Activated CD8-positive, alpha-beta memory T cell treated with anti-CD3 and anti-CD28 coated beads for 1 hour (primary cell): ENCODE data around the gene KRTAP10-2.

Experiments
- DNase-seq, 2 donors: peaks; one replicate each; pipeline ENCODE4 v3.0.0-alpha.2; 2020; ENCODE audit warnings: low read depth in 1 of 2; ENCODE audit errors: extremely low read depth in 1 of 2

The KRTAP10-2 gene

DNA sequence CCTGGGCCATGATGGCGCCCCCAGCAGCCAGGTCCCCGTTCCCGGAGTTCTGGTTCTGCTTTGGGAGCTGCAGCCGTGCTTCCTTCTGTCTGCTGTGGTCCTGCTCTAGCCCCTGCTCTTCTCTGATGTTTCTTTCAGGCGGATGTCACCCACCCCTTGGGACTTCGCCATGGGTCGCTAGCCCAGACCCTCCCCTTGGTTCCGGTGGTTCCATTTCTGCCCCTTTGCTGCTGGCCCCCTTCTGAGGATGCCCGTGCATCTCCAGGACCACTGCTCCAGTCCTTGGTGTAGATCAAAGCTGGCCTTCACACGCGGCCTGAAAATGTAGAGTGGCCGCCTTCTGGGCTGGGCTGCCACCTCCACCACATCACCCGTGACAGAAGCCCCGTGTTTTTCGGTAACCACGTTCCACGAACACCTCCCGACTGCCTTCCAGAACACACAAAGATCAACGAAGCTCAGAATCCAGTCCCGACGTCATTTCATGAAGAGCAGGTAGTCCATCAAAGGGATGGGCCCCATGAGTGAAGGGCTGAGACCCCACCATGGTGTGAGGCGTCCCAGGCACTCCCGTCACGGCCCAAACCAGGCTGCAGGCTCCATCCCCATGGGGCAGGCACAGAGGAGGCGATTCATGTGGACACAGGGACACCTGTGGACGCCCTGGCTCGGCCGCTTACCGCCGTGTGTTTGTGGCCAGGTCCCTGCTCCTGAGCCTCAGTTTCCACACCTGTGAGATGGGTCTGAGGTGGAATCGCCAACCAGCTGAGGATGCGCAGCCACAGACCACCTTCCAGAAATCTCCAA lies 35.7 kb downstream of the KRTAP10-2 start:
- no peak for DNase-seq

DNA sequence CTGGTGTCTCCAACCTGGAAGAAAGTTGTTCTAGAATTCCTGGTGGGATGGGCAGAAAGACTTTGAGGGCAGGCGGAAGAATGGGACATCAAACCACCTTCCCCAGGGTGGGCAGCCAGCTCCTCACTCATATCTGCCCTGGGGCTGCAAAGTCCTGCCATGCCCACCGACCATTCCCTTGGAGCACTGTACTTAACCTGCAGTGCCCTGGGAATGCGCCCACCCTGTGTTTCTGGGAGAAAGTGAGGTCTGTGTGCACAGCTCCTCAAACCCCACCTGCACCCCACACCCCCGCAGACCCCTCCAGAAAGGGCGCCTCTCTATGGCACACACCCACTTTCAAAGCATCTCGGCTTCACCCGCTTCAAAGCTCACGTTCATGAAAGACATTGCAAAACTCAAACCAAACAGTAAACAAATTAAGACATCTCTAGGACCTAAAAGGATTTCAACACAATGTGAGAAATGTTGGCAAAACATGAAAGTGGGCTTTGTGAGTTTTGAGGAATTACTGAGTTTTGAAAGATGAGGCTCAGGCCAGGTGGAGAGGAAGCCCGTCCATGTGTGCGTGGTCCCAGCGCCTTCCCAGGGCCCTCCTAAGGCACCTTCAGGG lies 36.5 kb downstream of the KRTAP10-2 start:
- DNase-seq: no peak

DNA sequence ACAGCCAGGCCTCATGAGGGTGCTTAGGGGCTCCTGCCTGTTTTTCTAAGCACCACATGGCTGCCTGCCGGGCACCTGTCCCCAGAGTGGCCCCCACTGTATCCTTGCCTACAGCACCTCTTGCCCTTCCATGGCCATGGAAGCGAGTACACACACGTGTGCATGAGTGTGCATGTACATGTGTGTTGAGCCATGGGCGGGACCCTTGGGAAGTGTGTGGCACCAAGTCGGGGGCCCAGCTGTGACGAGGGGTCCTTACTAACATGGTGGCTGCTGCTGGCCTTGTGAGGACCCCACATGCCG lies 37.1 kb downstream of the KRTAP10-2 start:
- DNase-seq: no peak

DNA sequence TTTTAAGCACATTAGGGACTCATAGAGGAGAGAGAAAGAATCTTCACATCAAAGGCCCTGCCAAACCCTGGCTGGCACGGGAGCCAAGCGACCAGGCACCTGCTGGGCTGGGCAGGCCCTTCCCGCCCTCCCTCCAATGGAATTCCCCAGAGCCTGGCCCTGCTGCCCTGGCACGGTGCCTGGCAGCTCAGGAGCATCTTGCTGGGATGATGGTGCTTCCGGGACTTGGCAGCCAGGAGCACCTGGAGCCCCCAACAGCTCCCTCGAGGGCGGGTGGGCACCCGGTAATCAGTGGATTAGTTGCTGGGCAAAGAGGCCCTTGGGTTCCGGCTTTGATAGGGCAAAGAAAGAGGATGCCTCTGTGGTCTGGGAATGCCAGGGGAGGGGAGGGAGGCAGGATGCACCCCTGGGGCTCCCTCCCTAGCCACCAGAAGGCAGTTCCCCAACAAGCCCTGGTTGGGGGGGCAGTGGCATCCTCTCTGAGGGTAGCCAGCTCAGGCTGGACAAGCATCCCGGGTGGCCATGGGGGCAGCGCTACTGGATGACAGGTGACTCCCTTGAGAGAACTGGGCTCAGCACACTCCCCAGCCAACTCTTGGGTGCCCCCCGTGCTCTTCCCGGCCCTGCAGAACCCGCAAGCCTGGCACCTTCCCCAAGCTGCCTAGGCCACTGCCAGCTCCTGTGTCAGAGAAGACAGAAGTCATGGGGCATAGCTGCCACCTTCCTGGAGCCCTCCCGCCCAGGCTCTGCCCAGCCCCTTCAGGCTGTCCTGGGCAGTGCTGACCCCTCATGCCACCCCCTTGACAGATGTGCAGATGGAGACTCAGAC lies 37.7 kb downstream of the KRTAP10-2 start:
- no peak for DNase-seq

DNA sequence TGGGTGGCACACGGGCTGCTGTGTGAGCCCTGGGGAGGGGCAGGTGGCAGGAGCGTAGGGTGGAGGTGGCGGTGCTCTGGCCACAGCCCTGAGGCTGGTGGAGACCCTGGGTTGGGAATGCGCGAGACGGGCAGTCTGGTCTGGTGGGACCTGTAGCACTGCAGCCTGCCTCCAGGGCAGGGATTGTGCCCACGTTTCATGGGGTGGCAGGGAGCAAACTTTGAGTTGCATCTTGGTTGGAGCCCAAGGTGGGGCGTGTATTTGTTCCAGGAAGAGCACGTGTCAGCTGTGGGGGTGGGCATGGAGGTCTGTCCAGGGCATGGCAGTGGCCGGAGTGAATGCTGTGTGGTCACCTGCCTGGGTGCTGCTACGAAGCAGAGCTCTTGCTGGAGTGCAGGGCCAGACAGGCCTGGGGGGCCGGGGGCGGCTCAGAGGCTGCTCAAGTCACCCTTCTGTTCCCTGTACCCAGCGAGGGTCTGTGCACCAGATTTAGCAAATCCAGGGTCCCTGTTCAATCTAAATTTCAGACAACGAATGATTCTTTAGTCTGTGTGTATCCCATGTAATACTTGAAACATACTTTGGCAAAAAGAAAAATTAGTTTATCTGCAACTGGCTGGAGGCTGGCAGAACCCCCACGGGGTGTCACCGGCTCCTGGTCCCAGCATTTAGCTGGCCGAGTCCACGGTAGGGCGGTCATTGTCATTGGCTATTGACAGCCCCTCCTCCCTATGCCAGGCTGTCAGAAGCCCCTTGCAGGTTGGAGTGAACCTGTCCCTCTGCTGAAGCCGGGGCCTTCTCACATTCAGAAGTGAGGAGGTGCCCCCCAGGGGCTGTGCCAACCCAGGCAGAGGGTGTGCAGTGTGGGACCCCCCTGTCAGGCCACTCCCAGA lies 38.6 kb downstream of the KRTAP10-2 start:
- no peak for DNase-seq

DNA sequence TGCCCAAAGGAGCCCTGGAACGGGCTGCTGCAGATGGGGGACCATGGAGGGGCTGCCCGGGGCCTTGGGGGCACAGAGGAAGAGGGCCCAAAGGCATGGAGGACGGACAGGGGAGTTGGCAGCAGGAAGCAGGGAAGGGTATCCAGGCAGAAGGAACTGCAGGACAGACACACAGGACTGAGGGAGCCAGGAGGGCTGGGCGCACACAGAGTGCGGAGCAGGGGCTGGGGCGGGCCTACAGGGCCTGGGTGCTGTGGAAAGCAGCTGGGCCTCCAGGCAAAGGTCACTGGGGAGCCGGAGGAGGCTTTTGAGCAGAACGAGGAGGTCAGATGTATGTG lies 39.4 kb downstream of the KRTAP10-2 start:
- DNase-seq: no peak

DNA sequence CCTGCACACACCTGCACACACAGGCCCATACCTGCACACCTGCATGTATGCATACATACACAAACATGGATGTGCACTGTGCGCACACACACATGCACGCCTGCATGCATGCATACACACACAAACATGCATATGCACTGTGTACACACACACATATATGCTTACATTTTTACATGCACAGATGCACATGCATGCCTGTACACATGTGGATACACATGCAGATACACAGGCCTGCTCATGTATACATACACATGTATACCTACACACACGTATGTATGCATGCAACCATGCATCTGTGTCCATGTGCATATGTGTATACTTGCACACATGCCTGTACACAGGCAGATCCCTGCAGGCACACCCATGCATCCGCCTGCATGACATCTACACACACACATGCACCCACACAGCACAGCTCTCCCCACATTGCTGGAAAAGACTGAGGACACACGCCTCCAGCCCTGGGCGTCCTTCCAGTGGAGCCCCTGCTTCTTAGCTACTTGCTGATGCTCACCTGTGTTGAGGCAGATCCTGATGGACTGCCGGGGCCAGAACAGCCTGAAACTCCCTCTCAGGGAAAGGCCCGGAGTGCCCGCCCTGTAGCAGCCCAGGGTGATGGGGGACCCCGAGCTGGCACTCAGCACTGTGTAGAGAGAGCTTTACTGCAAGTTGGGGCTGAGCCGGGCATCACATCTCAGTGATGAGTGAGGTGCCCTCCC lies 39.9 kb downstream of the KRTAP10-2 start:
- DNase-seq: no peak

DNA sequence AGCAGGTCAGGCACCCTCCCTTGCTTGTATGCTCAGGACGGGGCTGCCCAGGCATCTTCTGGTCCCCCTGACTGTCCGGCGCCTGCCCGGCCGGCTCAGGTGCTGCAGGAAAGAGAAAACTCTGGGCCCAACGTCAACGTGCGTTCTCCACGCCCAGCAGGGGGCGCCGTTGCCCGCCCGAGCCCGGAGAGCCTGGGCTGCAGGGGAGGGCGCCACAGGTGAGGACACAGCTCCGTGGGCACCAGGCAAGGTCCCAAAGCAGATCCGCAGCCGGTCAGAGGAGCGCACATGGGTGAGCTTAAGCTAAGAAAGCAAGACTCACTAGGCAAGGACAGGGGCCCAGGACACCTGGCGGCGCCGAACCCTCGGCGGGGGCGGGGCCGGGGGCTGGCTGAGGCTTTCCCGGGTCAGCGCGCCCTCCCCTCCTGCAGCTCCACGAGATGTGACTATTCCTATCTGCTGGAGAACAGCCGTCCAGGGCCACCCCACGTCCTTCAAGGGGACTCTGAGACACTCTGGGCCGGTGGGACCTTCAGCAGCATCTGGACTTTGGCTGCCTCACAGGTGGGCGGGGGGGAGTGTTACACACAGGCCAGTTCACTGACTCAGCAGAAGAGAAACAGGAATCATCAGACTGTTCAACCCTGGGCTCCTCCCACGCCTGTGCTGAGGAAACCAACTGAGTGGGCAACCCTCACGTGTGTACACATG lies 40.6 kb downstream of the KRTAP10-2 start:
- DNase-seq: peak; percentile 49 to 82

DNA sequence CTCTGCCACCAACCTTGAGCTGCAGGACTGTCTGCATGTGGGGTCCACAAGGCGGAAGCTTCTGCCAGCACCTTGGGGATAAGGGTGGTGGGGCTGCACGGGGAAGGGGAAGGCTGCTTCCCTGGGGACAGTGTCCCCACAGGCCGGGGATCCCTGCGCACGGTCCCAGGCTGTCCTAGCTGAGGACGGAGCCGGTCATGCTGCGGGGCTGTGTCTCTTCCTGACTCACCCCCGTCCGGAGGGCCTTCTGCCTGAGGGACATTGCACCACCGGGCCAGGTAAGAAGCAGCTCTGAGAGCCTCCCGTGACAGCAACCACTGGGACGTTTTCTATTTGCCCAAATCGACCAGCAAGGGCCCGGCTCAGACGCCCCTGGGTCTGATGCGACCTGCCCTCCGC lies 41.2 kb downstream of the KRTAP10-2 start:
- no peak for DNase-seq

DNA sequence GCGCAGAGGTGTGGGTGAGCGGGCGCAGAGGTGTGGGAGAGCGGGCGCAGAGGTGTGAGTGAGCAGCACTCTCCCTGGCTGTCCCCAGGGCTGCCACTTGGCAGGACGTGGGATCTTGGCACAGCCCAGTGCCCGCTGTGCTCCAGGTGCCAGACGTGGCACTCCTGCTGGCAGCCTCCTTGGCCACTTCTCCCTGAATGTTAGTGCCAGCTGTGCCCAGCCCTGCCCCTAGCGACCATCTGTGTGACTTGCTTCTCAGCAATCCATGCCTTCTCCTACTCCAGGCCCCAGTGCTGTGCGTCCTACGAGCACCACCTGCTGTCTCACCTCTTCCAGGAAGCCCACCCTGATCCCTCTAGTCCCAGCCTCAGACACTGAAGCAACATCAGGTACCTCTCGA lies 41.8 kb downstream of the KRTAP10-2 start:
- DNase-seq: no peak

DNA sequence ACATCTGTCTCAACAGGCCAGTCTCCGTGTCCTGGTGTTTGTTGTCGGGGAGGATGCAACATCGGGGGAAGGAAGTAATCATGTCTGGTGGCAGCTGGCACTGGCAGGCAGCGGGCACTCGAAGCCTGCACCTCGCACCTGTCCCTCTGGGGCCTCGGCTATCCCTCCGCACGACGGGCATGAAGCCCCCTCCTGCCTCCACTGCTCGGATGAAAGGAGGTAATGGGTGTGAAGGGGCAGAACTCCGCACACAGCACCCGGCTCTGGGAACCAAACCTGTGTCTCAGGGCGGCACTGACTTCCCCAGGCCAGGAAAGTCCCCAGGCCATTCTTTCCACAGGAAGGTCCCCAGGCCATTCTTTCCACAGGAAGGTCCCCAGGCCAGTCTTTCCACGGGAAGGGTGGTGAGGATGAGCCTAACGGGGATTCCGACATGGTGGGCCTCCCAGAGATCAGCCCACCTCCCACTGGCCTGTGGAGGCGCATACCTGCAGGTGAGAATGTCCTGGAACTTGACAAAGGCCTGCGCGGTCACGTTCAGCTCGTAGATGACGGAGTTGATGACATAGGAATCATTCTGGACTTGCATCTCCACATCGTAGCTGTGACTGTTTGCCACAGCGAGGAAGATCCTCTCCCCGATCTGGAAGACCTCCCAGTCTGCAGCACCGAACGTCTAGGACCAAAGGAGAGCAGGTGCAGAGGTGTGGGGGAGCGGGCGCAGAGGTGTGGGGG lies 42.4 kb downstream of the KRTAP10-2 start:
- DNase-seq: no peak

DNA sequence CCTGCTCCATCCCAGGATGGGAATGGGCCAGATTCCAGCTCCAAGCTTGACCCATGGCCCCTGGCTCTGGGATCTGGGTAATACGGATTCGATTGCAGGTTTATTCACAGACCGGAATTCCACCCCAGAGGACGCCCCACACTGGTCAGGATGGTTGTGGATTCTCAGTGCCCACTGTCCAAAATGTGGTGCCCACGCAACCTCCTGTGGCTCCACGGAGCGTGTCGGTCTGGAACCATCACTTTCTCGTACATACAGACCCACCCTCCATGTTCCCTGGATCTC lies 42.9 kb downstream of the KRTAP10-2 start:
- DNase-seq: no peak

DNA sequence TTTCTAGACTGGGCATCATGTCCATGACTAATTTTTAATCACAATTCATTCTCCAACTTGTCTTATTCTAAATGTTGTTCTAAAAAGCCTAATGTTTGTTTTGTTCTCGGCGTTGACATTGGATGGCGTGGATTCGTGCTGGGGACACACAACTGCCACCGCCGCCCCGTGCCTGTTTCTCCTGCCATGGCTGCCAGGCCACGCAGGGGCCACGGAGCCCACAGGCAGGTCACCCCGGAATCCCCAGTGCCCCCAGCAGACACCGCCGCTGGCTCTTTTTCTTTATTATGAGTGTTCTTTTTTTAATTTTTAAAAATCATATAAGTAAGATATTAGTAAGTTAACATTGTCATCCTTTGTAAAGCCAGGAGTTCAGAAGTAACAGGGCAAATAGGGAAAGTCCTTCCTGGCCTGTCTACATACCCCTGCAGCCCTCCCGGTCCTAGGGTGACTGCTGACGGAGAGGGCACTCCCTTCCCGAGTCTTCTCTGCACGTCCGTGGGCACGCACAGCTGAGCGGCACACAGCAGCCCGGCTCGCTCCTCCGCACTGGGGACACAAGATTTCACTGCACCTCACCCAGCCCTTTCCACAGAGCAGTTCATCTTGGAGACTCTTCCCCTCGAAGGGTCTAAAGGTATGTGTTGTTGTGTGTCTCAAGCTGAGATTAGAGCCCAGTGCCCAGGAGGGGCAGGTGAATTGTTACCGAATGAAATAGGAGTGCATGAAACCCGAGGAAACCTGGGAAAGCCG lies 43.5 kb downstream of the KRTAP10-2 start:
- DNase-seq: no peak

DNA sequence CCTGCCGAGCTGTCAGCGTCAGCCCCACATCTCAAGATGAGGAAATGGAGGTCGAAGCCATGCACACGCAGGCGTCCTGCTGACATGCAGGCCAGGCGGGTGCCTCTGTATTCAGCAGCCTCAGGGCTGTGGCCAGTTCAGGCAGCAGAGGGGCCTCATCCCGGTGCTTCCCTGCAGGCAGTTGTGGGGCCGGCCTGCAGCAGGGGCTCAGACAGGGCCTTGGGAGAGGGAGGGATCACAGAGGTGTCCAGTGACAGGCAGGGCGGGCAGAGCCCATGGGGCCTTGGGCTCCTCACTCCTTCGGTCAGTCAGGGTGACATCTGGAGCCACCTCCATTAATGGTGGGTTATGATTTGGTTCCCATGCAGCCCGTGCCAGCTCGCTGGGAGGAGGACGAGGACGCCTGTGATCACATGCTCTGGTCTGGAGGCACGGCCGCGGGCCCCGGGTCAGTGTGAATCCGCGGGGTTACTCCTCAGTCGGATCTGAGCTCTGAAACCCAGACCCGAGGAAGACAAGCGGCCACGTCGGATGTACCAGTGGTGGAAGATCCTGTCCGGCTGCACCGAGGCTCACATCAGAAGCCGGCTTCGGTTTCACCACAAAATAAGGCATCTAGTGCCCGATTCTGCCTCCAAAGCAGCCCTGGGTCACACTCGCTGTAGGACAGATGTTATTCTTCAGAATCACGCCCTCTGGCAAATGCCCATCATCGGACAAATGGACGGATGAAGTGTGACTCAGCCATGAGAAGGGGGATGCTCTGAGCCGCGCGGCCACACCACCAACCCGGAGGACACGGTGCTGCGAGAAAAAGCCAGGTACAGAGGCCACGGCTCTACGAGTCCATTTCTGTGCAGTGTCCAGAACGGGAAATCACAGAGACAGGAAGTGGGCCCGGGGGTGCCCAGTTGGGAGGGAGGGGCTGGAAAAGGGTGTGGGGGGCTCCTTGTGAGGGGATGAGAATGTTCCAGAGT lies 44.7 kb downstream of the KRTAP10-2 start:
- DNase-seq: no peak

DNA sequence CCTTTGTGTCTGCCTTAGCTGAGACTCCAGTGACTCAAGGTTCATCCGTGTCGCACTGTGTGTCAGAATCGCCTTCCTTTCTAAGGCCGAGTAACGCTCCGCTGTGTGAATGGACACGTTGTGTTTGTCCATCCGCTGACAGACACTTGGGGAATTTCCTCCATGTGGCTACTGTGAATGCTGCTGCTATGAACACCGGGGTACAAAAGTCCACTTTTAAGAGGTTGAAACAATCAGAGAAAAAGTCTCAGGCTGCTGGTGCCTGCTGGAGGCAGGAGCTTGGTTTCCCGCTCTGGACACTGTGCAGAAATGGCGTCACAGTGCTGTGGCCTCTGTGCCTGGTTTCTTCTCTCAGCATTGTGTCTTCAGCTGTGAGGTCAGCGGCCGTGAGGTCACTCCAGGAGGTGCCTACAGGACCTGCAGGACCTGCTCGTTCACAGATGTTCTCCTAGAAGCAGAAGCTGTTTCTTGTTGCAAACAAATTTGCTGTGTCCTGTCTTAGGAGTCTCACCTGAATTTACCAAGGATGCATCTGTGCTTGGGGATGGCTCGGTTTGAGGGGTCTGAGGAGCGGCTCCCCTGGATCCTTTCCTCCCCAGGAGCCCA lies 45.5 kb downstream of the KRTAP10-2 start:
- no peak for DNase-seq

DNA sequence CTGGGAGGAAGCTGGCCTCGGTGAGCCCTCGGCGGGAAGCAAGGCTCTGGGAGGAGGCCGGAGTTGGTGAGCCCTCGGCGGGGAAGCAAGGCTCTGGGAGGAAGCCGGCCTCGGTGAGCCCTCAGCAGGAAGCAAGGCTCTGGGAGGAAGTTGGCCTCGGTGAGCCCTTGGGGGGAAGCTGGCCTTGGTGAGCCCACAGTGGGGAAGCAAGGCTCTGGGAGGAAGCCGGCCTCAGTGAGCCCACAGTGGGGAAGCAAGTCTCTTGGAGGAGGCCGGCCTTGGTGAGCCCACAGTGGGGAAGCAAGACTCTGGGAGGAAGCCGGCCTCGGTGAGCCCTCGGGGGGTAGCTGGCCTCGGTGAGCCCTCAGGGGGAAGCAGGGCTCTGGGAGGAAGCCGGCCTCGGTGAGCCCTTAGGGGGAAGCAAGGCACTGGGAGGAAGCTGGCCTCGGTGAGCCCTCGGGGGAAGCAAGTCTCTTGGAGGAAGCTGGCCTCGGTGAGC lies 47.4 kb downstream of the KRTAP10-2 start:
- no peak for DNase-seq
